GM21737 (cell line): ENCODE measurements around the gene ITK.

Experiments
- ATAC-seq: cut with Tn5 transposase; IDR thresholded peaks from one replicate; pipeline ENCODE4 v1.9.1; 2021; ENCODE audit warnings: mild to moderate bottlenecking, moderate library complexity; ENCODE audit not compliant: unreplicated experiment

The ITK gene

DNA sequence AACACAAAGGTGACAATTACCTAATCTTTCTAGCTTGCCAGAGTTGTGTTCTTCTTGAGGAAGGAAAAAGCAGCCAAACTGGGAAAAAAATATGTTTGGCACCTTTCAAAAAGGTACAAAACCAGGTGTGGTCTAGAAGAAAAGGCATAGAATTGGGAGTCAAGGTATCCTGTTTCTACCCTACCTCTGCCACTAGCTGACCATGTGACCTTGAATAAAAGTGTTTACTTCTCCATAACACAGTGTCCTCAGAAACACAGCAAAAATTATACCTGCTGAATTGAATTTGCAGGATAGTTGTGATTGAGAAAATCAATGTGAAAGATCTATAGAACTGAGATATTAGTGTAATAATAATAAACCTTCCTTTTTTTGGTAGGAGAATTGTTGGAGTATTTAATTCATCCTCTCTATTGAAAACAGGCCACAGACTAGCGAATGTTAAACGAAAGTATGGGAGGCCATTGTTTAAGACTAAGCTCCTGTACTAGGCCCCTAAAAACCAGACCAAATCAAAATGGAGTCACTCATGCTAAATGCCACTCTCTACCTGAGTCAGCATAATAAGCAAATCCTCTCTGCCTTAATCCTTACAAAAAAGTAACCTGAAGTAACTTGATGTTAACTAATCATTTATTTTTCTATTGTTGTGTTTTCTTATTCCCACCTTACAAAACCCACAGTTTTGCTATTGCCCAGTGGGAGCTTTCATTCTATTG lies 97.8 kb downstream of the ITK start:
- no peak for ATAC-seq

DNA sequence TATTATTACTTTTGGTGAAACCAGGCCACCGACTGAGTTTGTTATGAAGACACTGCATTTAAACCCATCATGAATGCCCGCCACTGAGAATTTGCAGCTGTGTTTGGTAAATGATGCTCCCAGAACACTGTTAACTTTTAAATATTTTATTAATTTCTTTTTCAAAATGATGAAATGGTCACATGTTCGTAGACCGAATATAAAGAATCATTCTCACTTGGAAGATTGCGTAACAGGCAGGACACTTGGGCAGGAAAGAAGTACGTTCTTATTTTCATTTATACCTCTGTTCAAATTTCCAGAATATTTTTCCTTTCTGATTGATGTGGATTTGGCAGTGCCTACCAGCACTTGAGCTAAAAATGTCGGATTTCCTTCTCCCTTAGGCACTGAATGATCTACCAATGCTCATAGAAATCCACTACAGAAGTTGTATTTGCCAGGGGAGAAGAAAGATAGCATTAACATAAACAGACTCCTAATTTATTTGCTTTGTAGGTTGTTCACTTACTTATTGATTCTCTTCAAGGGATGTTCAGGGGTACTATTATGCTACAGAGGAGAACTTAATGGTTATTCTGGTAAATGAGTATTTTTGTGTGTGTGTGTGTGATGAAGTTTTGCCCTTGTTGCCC lies 99.1 kb downstream of the ITK start:
- no peak for ATAC-seq

DNA sequence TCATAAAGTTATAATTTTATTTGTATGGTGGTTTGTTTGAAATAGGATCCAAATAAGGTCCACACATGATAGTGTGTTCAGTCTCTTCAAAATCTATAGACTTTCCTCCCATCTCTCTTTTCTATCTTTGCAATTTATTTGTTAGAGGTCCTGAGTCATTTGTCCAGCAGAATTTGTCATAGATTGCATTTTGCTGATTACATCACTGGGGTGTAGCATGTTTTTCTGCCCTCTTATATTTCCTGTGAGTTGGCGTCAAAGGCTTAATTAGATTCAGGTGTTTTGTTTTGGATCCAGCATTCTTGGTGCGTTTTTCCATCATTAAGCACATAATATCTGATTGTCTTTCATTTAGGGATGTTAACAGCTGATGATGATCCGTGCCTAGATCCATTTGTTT lies 100.3 kb downstream of the ITK start:
- ATAC-seq: no peak

DNA sequence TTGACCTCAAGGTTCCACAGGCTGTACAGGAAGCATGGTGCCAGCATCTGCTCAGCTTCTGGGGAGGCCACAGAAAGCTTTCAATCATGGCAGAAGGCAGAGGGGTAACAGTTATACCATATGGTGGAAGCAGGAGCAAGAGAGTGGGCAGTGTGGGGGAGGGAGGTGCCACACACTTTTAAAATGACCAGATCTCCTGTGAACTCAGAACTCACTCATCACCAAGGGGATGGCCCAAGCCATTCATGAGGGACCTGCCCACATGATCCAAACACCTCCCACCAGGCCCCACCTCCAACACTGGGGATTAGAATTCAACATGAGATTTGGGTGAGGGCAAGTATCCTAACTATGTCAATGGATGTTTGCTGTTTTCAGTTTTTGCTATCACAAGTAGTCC lies 101.5 kb downstream of the ITK start:
- no peak for ATAC-seq

DNA sequence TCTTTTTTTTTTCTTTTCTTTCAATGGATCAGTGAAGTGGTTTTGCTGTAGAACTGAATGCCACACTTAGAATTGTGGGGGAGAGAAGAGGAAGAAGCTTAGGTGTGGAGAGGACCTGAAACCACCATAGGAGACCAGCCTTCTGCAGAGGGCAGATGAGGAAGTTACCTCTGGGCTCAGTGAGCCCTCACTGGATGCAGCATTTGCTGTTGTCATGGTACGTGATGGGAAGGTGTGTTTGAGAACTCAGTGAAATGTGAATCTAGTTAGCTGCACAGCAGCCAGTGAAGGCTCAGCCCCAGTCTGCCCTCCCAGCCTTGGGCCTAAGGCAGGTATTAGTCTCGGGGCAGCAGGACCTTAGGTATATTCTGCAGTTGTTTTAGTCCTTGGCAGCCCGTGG lies 102.8 kb downstream of the ITK start:
- ATAC-seq: peak; percentile 99

DNA sequence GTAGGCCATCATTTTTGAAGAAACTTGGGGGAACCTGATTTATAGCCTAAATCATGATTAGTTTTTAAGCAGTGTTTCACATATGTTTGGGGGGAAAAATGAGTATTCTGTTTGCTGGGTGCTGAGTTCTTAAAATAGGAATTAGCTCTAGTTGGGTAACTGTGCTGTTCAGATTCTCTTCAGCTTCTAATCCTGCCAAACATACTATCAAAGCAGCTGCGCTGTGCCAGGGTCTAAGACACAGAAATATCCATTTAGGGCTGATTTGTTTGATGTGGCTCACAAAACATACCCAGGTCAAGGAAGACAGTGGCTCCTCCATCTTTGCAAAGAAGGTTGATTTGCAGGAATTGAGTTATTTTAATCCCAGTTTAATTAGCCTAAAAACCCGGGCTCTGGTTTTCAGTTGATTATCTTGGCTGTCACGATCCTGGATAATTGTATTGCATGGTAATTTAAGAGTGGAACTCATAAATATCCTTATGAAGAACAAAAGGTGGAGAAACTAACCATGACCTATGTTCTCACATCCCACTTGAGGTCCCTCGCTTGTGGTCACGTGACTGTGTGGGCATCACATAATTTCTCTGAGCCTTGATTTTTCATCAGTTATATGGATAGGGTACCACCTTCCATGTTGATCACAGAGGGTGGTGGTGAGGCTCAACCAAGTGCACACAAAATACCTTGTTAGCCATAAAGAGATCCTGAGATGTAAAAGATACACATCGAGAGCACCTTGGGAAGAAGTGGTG lies 104.0 kb downstream of the ITK start:
- no peak for ATAC-seq

DNA sequence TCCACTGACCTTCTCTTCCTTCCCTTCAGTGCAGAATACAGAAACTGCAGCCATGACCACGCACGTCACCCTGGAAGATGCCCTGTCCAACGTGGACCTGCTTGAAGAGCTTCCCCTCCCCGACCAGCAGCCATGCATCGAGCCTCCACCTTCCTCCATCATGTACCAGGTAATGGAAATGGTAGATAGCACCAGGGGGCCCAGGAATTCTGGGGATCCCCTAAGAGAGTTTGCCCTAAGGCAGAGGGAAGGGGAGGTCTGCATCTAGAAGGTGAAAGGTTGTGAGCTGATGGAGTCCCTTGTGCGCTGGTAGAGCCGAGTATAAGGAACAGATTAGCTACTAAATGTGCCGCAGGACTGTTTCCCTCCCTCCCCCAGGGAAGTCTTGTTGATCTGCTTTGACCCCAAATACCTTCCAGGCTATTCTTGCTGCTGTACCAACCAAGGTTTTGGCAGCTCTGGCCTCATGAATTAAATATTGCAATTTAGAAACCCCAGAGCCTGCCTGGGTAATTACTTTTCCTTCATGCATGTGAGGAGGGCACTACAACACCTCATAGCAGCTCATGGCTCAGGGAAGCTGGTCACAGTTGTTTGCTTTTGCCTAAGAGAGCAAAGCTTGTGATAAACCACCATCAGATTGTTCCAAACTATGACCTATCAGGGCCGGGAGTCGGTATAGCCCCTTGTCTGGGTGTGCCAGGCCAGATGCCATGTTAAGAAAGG lies 104.8 kb downstream of the ITK start:
- no peak for ATAC-seq

DNA sequence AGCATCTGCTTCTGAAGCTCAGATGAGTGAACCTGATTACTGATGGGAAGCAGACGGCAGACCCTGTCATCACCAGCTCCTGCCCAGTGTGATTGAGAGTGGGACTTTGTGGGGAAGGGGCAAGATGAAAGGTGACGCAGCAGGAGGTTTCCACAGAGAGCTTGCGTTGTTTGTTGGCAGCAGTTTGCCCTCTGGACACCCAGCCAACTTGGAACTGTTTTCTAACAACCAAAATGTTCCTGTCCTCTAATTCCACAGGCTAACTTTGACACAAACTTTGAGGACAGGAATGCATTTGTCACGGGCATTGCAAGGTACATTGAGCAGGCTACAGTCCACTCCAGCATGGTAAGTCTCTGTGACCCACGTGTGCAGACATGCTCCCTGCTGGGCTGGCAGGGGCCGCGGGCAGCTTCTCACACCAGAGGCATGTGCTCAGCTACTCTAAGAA lies 106.1 kb downstream of the ITK start:
- ATAC-seq: no peak

DNA sequence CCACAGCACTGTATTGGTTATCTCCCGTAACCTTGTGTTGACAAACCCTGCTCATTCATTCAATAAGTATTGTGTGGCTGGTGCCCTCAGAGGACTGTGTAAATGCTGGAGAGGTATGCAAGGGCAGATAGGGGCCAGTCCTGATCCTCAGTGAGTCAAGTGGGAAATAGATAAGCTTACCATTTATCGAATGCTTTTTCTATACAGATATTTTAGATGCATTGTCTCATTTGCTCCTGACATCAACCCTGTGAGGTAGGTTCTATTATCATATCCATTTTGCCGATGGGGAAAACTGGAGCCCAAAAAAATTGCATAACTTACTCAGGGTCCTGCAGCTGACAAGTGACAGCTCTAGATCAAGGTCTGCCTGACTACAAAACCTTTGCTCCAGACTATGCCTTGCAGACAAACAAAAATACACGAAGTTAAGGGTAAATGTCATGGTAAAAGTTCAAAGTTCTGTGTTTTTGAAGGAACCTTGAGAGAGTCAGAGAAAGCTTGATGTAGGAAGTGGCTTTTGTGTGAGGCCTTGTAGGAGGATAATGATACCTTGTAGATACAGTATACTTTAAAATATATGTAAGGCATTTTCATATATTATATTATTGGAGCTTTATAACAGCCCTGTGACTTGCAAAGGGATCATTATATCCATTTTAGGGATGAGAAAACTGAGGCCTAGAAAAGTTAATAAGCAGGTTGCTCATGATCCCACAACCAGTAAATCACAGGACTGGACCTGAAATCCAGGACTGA lies 107.9 kb downstream of the ITK start:
- ATAC-seq: no peak

DNA sequence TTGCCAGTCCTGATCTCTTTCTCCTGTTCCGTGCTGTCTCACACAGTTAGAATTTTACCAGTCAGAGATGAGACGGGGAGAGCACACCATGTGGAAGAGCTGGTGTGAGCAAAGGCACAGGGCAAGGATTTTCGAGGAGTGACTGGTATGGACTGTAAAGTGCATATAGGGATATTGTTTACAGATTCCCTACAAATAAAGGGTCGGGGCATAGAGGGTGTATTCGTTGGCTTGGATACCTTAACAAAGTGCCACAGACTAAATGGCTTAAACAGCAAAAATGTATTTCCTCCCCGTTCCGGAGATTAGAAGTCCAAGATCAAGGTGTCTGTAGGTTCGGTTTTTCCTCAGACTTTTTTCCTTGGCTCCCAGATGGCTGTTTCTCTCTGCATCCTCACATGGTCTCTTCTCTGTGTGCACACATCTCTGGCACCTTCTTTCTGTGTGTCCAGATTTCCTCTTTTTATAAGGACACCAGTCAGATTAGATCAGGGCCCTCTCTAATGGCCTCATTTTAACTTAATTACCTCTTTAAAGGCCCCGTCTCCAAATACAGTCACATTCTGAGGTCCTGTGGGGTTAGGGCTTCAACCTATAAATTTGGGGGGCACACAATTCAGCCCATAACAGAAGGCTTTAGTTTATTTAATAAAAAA lies 108.7 kb downstream of the ITK start:
- no peak for ATAC-seq

DNA sequence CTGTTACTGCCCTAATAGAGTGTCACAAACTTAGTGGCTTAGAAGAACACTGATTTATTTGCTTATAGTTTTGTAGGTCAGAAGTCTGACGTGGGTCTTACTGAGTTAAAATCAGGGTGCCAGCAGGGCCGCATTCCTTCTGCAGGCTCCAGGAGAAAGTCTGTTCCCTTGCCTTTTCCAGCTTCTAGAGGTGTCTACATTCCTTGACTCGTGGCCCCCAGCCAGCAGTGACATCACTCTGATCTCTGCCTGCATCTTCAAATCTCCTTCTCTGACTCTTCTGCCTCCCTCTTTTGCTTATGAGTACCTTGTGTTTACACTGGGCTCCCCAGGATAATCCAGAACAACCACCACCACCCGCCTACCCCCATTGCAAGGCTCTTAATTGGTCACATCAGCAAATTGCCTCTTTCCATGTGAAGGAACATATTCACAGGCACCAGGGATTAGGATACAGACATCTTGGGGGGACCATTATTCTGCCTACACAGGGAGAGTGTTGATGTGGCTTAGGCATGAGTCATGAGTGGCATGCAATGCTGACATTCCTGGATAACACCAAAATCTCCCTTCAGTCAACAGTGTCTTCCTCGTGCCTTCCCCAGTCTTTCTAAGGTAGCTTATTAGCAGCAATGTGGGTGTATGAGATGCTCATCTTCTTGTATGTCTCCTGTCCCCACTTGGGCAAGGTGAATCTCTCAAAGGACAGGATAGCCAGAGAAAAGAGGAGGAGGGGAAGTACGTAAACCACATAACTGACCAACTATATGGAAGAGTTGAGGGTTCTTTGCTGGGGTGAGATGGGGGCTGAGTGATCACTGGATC lies 109.7 kb downstream of the ITK start:
- no peak for ATAC-seq

DNA sequence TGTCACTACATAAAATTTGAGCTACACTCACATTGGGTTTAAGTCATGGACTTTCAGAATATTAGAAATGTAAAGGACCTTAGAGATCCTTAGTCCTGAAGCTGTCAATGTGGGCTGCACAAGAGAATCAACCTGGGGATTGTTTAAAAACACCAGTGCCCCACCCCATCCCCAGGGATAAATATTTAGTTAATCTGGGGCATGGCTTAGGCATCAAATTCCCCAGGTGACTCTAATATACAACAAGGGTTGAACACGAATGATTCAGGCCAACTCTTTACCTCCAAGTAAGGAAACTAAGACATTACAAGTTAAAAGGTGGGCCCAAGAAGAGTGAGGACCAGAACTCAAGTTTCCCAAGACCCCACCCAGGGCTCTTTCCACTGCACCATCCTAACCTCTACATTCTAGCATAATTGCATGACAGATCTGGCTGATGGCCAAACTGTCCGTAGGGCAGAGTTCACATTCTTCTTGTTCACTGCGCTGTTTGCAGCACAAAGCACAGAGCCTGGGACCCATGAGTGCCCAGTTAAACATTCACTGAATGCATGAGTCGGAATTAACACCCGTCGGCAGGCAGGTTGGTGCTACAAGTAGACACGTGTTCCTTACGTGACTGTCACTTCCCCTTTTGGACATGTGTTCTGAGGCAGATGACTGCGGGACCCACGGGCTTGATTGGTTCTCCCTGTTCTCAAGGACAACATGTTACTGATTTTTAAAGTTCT lies 110.5 kb downstream of the ITK start:
- ATAC-seq: peak; percentile 90

DNA sequence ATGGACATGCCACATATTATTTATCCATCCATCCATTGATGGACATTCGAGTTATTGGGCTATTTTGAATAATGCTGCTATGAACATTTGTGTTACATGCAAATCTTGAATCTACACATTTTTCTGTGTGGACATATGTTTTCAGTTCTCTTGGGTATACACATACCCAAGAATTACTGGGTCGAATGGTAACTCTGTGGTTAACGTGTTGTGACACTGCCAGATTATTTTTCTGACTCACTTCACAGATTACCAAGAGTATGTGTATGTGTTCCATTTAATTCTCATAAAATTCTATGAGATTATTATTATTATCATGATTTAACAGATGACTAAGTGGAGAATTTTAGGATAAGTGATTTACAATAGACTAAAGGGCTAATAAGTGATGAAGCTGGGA lies 112.0 kb downstream of the ITK start:
- no peak for ATAC-seq

DNA sequence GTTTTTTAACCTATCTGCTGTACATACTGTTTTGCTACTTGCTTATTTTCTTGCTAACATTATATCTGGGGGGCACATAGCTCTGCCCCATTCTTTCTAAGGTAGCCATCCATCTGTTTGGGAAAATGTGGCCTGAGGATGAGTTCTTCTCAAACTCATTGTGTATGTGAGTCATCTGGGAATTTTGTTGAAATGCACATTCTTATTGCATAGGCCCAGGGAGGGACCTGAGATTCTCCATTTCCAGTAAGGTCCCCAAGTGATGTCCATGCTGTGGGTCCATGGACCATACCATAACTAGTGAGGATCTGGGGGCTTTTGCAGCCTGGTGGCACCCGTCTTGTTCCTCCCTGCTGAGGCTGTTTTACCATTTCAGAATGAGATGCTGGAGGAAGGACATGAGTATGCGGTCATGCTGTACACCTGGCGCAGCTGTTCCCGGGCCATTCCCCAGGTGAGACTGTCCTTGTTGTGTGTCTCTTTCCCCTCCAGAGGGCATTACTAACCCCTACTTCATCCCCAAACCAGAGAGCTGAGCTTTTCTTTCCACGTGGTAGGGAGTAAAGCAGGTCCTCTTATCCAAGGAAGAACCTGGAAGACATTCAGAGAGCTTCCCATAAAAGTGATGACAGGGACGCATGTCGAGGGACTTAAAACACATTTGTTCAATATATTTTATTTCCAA lies 113.9 kb downstream of the ITK start:
- no peak for ATAC-seq

DNA sequence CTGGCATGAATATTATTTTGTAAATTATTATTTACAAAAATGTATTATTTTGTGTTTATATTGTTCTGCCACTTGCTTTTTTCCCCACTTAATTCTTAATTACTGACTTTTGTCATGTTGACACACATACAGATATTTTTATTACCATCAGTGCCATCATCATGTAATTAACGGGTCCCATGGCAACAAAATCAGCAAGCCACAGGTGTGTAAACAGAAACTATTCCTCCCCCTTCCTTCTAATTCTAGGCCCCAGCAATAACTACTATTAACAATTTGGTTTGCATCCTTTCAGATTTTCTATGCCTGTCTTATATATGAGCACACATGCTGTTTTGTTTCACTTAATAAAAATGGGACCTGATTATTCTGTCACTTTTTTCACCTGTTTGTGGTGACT lies 114.6 kb downstream of the ITK start:
- ATAC-seq: no peak

DNA sequence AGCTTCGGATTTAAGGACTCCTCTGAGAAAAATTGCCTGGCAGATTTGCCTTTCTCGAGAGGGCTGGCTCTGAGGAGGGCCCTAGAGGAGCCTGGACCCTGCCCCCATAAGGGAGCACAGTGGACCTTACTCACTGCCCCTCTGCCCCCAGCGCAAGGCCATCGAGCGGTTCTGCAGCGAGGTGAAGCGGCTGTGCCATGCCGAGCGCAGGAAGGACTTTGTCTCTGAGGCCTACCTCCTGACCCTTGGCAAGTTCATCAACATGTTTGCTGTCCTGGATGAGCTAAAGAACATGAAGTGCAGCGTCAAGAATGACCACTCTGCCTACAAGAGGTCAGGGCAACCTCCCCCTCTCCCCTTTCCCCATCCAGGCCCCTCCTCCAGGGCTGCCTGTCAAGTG lies 119.9 kb downstream of the ITK start:
- no peak for ATAC-seq

DNA sequence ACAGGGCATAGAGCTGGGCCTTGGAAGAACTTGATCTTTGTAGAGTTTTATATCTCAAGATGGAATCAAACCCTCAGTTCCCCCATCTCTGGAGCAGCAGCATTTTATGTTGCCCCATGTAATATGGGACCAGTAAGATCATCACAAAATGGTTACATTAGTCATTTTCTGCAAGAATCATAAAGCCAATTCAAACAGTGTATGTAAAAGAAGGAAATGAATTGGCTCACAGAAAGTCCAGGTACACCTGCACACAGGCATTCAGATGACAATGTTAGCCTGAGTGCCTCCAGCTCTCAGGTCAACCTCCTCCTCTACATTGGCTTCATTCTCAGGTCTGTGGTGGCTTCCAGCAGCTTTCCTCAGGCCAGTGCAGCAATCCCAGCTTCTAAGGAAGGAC lies 120.4 kb downstream of the ITK start:
- ATAC-seq: no peak

DNA sequence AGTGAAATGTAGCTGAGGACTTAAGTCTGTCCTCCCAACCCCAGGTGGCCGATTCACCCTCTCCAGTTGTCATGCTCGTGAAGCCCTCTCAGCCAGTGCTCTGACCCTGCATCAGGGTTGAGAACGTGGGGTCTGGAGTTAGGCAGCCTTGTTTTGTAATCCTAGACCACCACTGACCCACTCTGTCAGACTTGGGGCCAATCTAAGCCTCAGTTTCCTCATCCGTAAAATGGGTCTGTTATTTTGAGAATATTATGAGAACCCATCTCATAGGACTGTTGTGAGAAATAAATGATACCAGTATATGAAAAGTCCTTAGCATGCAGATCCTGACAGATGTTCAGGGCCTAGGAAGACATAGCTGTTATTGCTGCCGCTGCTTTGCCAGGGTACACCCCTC lies 122.4 kb downstream of the ITK start:
- ATAC-seq: no peak
